Stimulated activated naive CD8-positive, alpha-beta T cell treated with anti-CD3 and anti-CD28 coated beads, Interleukin-15, amount 100 ng/mL, for 72 hours (primary cell): ENCODE measurements around the gene POLR2L.

Source experiments
- ATAC-seq: fragments of 150-1000 bp; cut with Tn5 transposase; 2 replicates; pipeline ENCODE4 v1.10.0; 2021; ENCODE audit warnings: mild to moderate bottlenecking, moderate library complexity
- DNase-seq, 2 donors: peaks; one replicate each; pipeline ENCODE4 v3.0.0; 2021 to 2022
- H3K27ac Mint-ChIP-seq, 2 donors: one replicate each; pipeline ENCODE4 v1.8.0; 2022; ENCODE audit warnings: mild to moderate bottlenecking in 2 of 2, mixed read lengths in 2 of 2, moderate library complexity in 2 of 2
- H3K27me3 Mint-ChIP-seq: one replicate; pipeline ENCODE4 v1.8.0; 2022; ENCODE audit warnings: mixed read lengths
- H3K4me1 Mint-ChIP-seq: one replicate; pipeline ENCODE4 v1.8.0; 2022; ENCODE audit warnings: mild to moderate bottlenecking, mixed read lengths
- H3K4me3 Mint-ChIP-seq, 2 donors: one replicate each; pipeline ENCODE4 v1.8.0; 2022; ENCODE audit warnings: mild to moderate bottlenecking in 2 of 2, mixed read lengths in 2 of 2, moderate library complexity in 1 of 2
- H3K9me3 Mint-ChIP-seq, 2 donors: one replicate each; pipeline ENCODE4 v1.8.0; 2022; ENCODE audit warnings: mixed read lengths in 2 of 2

The POLR2L gene

GRCh38 chr11:850775-851763, 8.7 kb upstream of the POLR2L start:
- Mint-ChIP-seq H3K9me3 (no peaks in the 10 kb centered on the region), H3K4me1 (peaks cover 21% of the 10 kb centered on the region), H3K27ac (no peak overlapping the region), H3K4me3 (no peak overlapping the region), H3K27me3 (peaks cover 11% of the 10 kb centered on the region)
- ATAC-seq (no peak), DNase-seq (no peak)

GRCh38 chr11:849951-850774, 7.8 kb upstream of the POLR2L start:
- DNase-seq: no peak
- H3K27me3 Mint-ChIP-seq: peaks cover 11% of the 10 kb centered on the region
- ATAC-seq: no peak
- no peaks in the 10 kb centered on the region for H3K9me3 Mint-ChIP-seq
- peaks cover 30% of the 10 kb centered on the region for H3K4me1 Mint-ChIP-seq
- peak overlapping the region; percentile 9 to 56 for H3K4me3 Mint-ChIP-seq
- H3K27ac Mint-ChIP-seq: no peak overlapping the region

- no peak overlapping the region for H3K27ac Mint-ChIP-seq
Measured at GRCh38 chr11:849104-849824, 6.9 kb upstream of the POLR2L start.

GRCh38 chr11:848380-848931, 6.1 kb upstream of the POLR2L start:
- Mint-ChIP-seq H3K4me3 (peak overlapping the region; percentile 17 to 84), H3K27ac (no peak overlapping the region), H3K9me3 (no peaks in the 10 kb centered on the region), H3K4me1 (peaks cover 47% of the 10 kb centered on the region), H3K27me3 (peaks cover 11% of the 10 kb centered on the region)
- peak; percentile 52 for ATAC-seq
- DNase-seq: peak; percentile 71 to 72

More at GRCh38 chr11:849104-849824, 6.9 kb upstream of the POLR2L start:
- H3K4me1 Mint-ChIP-seq: peaks cover 39% of the 10 kb centered on the region
- peaks cover 11% of the 10 kb centered on the region for H3K27me3 Mint-ChIP-seq
- no peaks in the 10 kb centered on the region for H3K9me3 Mint-ChIP-seq
- no peak for DNase-seq
- no peak for ATAC-seq
- peak overlapping the region; percentile 77 to 84 for H3K4me3 Mint-ChIP-seq

GRCh38 chr11:847876-848275, 5.5 kb upstream of the POLR2L start:
- no peak for DNase-seq
- Mint-ChIP-seq H3K9me3 (no peaks in the 10 kb centered on the region), H3K4me3 (no peak overlapping the region), H3K4me1 (peaks cover 50% of the 10 kb centered on the region), H3K27ac (no peak overlapping the region), H3K27me3 (peaks cover 11% of the 10 kb centered on the region)
- ATAC-seq: no peak

GRCh38 chr11:846496-847098, 4.3 kb upstream of the POLR2L start:
- DNase-seq: no peak
- H3K4me1 Mint-ChIP-seq: peaks cover 50% of the 10 kb centered on the region
- ATAC-seq: no peak
- peaks cover 11% of the 10 kb centered on the region for H3K27me3 Mint-ChIP-seq
- H3K27ac Mint-ChIP-seq: peak overlapping the region in 1 of 2 donors; percentile 71
- H3K4me3 Mint-ChIP-seq: no peak overlapping the region
- H3K9me3 Mint-ChIP-seq: no peaks in the 10 kb centered on the region

- peak overlapping the region in 1 of 2 donors; percentile 5 for H3K4me3 Mint-ChIP-seq
- peaks cover 56% of the 10 kb centered on the region for H3K4me1 Mint-ChIP-seq
- DNase-seq (no peak), ATAC-seq (no peak)
- H3K27me3 Mint-ChIP-seq: peaks cover 11% of the 10 kb centered on the region
- H3K9me3 Mint-ChIP-seq: no peaks in the 10 kb centered on the region
- H3K27ac Mint-ChIP-seq: peak overlapping the region in 1 of 2 donors; percentile 71
Measured at GRCh38 chr11:845872-846495, 3.7 kb upstream of the POLR2L start.

- Mint-ChIP-seq H3K27me3 (peaks cover 11% of the 10 kb centered on the region), H3K9me3 (no peaks in the 10 kb centered on the region), H3K4me1 (peaks cover 66% of the 10 kb centered on the region), H3K4me3 (peak overlapping the region; percentile 59 to 94), H3K27ac (peak overlapping the region in 1 of 2 donors; percentile 42)
- ATAC-seq (peak; percentile 20), DNase-seq (peak in 1 of 2 donors; percentile 61)
Measured at GRCh38 chr11:844693-845644, 2.6 kb upstream of the POLR2L start.

- DNase-seq: no peak
- Mint-ChIP-seq H3K4me1 (peaks cover 68% of the 10 kb centered on the region), H3K4me3 (peak overlapping the region; percentile 89 to 94), H3K27ac (peak overlapping the region; percentile 85), H3K9me3 (no peaks in the 10 kb centered on the region), H3K27me3 (peaks cover 9% of the 10 kb centered on the region)
- peak; percentile 42 for ATAC-seq
Measured at GRCh38 chr11:843818-844692, 1.7 kb upstream of the POLR2L start.

GRCh38 chr11:843086-843734, 881 bp upstream of the POLR2L start:
- H3K9me3 Mint-ChIP-seq: no peaks in the 10 kb centered on the region
- peak overlapping the region; percentile 89 to 94 for H3K4me3 Mint-ChIP-seq
- ATAC-seq: peak; percentile 2
- peak overlapping the region; percentile 85 for H3K27ac Mint-ChIP-seq
- DNase-seq: no peak
- H3K4me1 Mint-ChIP-seq: peaks cover 68% of the 10 kb centered on the region
- peaks cover under 1% of the 10 kb centered on the region for H3K27me3 Mint-ChIP-seq

GRCh38 chr11:841981-842369, 354 bp downstream of the POLR2L start:
- Mint-ChIP-seq H3K27me3 (no peaks in the 10 kb centered on the region), H3K4me3 (peak overlapping the region; percentile 88 to 89), H3K4me1 (peaks cover 75% of the 10 kb centered on the region), H3K9me3 (no peaks in the 10 kb centered on the region), H3K27ac (peak overlapping the region; percentile 93 to 95)
- no peak for DNase-seq
- ATAC-seq: peak; percentile 41
